Pons (tissue), 1 donor: Measurements from ENCODE around the gene KCND3.

ENCODE experiments used
- DNase-seq: peaks from one replicate; pipeline ENCODE4 v3.0.0-alpha.2; 2016; ENCODE audit warnings: low spot score

The KCND3 gene

DNA sequence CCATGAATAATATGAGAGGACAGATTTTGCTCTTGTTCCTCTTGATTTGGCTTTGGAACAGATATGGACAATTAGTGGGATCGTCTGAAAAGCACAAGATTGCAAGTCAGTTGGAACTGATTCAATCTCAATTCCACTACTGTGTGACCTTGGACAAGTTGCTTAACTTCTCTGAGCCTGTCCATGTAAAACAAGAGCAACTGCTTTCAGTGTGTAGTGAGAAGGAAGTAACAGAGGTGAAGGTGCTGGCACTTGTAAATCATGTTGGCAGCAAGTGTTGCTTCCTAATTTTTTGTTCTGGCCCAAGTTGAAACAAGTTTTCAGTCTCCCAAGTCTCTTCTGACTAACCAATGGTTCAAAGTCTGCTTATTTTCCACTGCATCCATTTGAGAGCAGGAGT is 265.6 kb downstream of the KCND3 start:
- no peak for DNase-seq

DNA sequence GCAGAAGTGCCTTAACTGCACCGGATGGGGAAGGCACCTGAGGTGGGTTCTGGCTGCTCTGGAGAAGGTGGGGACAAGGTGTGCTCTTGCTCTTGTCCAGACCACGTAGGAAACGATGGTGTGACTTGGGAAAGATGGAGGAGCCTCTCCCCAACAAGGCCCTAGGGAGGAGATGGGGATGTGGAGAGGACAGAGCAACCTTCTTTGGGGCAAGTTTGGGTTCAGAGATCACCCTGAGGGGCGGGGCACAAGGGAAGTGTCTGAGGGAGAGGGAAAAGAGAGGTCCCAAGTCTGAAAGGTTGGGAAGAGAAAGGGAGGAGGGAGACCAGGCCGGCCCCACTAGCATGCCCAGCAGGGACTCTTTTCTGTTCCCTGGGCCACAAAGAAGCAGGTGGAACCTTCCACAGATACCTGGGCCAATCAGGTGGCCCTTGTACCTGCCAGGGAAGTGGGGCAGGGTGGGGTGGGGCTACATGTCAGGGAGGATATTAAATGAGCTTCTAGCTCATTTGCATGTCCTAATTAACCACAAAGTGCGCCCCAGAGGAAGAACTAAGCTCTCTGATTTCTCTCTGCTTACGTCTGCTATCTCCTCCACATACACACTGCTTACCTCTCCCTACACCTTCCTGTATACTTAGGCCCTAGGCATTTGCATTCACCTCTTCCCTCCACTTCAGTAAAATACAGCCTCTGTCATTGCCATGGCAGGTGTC is 266.2 kb downstream of the KCND3 start:
- DNase-seq = no peak

DNA sequence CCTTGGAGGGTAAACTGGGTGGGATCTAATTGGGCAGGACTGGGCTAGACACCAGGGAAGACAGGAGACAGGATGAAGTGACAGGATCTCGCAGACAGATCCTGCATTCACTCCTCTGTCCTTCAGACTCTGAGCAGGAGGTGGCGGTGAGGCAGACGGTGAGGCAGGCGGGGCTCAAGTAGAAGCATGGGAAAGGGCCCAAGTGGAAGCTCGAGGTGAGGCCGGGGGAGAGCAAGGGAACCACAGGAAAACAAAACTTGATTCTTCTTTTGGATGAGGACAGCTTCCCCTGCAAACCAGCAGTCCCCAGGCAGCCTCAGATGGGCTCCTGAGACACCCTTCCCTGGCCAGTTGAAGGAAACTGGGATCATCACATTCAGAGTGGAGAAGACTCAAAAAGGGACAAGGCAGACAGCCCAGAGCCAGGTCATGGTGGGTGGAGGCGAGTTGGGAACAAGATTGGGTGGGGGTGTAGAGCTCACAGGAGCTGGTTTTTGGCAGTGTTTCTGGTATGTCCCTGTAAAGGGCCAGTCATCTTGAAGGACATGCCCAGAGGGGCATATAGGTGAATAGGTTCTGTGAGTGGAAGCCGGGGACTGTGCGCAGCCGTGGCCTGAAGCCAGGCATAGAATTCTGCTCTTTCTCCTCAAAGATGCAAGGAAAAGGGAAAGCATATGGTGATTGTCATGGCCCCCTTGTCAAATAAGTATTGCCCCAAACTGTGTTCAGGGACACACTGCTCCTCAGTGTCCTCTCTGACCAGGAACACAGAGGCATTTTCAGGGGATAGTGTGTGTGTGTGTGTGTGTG is 268.3 kb downstream of the KCND3 start:
- DNase-seq = no peak
